ENCODE measurements around the gene CDK18.

The CDK18 gene

DNA sequence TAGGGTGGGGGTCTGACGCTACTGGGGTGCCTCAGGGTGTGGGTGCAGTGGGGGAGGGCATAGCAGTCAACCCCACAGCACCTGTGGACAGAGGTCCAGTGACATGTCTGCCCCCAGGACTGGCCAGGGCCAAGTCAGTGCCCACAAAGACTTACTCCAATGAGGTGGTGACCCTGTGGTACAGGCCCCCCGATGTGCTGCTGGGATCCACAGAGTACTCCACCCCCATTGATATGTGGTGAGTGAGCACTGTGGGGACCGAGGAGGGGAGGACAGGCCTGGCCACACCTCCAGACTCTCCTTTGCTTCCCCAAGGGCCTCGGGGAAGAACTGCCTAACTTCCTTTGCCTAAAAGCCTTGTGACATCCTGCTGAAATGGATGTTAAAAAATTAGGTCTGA is 23.5 kb downstream of the CDK18 start:
- H3K4me3 ChIP-seq (ENCODE audit: low read length), result no peak overlapping the region
- no peak for DNase-seq (ENCODE audit: low read depth)
- no peak for TF ChIP-seq CTCF (IDR thresholded peaks at IDR 0.05; ENCODE audit: insufficient read depth, low read depth, low read length, missing control alignments)

DNA sequence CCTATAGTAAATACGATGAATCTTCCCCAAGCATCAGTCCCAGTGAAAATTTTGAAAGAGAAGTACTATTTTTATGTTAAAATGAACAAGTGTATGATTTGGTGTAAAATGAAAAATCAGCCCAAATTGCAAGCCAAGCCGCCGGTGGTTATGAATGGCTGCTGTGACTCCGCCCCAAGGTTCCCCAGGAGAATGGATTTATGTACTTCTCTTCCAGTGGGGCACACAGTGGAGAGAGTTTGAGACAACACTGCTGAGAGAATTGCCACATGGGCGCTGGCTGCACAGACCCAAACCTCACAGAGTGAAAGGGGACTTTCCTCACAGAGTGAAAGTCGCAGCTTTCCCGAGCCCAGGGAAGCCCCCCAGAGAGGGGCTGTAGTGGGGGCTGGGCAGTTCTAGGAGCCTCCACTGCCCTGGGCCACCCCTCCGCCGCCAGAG is 24.0 kb downstream of the CDK18 start:
- TF ChIP-seq CTCF (IDR thresholded peaks at IDR 0.05; ENCODE audit: insufficient read depth, low read depth, low read length, missing control alignments), result no peak
- no peak overlapping the region for H3K4me3 ChIP-seq (ENCODE audit: low read length)
- no peak for DNase-seq (ENCODE audit: low read depth)

- no peak overlapping the region for H3K4me3 ChIP-seq (ENCODE audit: low read length)
- peak; percentile 63 for DNase-seq (ENCODE audit: low read depth)
- peak; percentile 83 for TF ChIP-seq CTCF (IDR thresholded peaks at IDR 0.05; ENCODE audit: insufficient read depth, low read depth, low read length, missing control alignments)
Observed at GRCh38 chr1:205528887-205529825, 24.7 kb downstream of the CDK18 start.

GRCh38 chr1:205530116-205530515 is 25.6 kb downstream of the CDK18 start:
- H3K4me3 ChIP-seq (ENCODE audit: low read length), result no peak overlapping the region
- DNase-seq (ENCODE audit: low read depth), result no peak
- TF ChIP-seq CTCF (IDR thresholded peaks at IDR 0.05; ENCODE audit: insufficient read depth, low read depth, low read length, missing control alignments), result no peak

GRCh38 chr1:205531191-205532025 is 26.9 kb downstream of the CDK18 start:
- no peak for TF ChIP-seq CTCF (IDR thresholded peaks at IDR 0.05; ENCODE audit: insufficient read depth, low read depth, low read length, missing control alignments)
- no peak for DNase-seq (ENCODE audit: low read depth)
- no peak overlapping the region for H3K4me3 ChIP-seq (ENCODE audit: low read length)

- no peak for TF ChIP-seq CTCF (IDR thresholded peaks at IDR 0.05; ENCODE audit: insufficient read depth, low read depth, low read length, missing control alignments)
- DNase-seq (ENCODE audit: low read depth), result no peak
- H3K4me3 ChIP-seq (ENCODE audit: low read length), result no peak overlapping the region
Observed at GRCh38 chr1:205532026-205532898, 27.8 kb downstream of the CDK18 start.

Measured in epithelial cell of esophagus (primary cell).